ENCODE measurements around the gene NHLRC2.
A peak's percentile ranks its signal among the peaks of the same experiment; 100 is the strongest.

Gene NHLRC2

DNA sequence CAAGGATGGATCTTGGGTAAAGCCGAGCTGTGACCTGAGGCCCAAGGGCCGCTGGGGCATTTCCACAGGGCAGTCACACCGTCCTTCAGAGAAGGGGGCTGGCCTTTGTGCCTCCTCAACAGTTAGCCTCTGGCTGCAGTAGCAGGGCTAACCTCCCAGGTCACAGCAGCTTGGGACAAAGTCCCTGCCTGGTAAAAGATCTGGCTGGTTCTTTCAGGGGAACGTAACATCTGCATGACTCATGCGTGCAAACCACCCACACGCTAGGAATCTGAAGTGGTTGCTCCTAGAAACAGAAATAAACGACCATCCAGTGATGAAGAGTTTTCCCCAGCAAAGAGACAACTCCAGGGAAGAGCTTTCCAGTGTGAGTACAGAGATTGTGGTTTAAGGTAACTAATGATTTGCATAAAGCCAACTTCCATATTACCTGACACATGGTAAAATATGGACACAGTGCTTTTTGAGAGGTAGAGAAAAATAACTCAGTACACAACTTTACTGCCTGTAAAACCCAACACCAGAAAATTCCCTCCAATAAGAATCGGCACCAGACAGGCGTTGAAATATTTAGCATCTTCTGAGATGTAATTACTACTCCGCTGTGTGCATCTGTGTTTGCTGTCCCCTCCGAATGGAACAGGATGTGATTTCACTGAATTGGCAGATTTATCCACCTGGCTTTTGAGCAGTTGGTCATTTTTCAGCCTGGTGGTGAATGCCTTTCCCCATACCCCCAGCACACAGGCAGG is 104.3 kb downstream of the NHLRC2 start:
- DNase-seq (ENCODE audit: low spot score) = peak; percentile 90
- ChIA-PET CTCF (interaction anchor here (0.6 to 1.0 kb wide), 3 partner anchors 10 to 438 kb away, joined by 3 read pairs; no protein-coding TSS in a partner anchor), POLR2A (ENCODE audit: low non-redundant PET) (no interaction called here)
- TF ChIP-seq, protein P1, sequence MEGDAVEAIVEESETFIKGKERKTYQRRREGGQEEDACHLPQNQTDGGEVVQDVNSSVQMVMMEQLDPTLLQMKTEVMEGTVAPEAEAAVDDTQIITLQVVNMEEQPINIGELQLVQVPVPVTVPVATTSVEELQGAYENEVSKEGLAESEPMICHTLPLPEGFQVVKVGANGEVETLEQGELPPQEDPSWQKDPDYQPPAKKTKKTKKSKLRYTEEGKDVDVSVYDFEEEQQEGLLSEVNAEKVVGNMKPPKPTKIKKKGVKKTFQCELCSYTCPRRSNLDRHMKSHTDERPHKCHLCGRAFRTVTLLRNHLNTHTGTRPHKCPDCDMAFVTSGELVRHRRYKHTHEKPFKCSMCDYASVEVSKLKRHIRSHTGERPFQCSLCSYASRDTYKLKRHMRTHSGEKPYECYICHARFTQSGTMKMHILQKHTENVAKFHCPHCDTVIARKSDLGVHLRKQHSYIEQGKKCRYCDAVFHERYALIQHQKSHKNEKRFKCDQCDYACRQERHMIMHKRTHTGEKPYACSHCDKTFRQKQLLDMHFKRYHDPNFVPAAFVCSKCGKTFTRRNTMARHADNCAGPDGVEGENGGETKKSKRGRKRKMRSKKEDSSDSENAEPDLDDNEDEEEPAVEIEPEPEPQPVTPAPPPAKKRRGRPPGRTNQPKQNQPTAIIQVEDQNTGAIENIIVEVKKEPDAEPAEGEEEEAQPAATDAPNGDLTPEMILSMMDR (conservative IDR thresholded peaks at IDR 0.05; ENCODE audit: low read depth) = no peak
- peak overlapping the region; percentile 64 for H3K27ac ChIP-seq

DNA sequence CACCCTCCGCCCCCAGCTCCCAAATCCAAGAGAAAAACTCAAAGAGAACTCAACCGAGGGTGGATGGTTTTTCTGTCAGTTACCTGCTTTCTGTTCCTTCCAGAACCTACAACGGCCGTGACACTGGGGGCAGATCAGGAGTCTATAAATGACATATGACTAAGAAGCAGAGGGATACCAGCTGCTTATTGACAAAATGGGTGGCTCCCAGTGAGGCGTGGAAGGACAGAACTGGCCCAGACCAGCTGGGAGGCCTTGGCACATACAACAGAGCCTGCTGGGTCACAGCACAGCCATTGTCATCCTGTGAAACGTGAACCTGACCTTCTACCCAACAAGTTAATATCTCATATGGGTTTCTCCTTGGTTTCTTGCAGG is 104.9 kb downstream of the NHLRC2 start:
- POLR2A ChIA-PET (ENCODE audit: low non-redundant PET) = no interaction called here
- H3K27ac ChIP-seq = peak overlapping the region; percentile 41; the same call in 1 of the 2 replicates
- DNase-seq (ENCODE audit: low spot score) = no peak
- CTCF ChIA-PET = interaction anchor here (0.6 to 1.0 kb wide), 2 partner anchors 9 to 15 kb away, joined by 3 to 4 read pairs; no protein-coding TSS in a partner anchor
- TF ChIP-seq, protein P1 (conservative IDR thresholded peaks at IDR 0.05; ENCODE audit: low read depth) = no peak

DNA sequence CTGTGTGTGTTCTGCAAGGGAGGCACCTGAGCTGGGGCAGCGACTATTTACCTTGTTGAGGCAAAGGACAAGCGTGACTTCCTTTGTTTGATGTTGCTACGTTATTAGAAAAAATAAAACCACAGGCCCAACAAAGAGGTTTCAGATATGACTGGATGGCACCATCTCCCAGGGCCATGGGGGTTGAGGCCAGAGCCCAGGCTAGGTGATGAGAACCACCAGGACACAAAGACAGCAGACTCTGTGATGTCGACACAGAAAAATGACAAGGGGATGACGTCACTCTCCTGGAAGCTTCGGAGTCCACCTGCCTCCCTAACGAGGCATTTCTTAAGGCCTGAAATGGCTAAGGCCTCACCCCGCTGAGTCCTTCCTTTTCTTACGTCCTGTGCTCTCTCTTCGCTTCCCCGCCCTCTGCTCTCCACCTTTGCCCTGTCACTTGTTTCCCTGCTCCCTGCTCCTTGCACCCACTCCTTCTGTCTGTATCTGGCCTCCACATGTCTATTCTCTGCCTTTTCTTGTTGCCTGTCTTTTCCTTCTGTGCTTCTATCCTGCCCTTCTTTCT is 106.2 kb downstream of the NHLRC2 start:
- TF ChIP-seq, protein P1 (conservative IDR thresholded peaks at IDR 0.05; ENCODE audit: low read depth) = no peak
- ChIA-PET POLR2A (ENCODE audit: low non-redundant PET) (no interaction called here), CTCF (no interaction called here)
- no peak for DNase-seq (ENCODE audit: low spot score)
- H3K27ac ChIP-seq = no peak overlapping the region

DNA sequence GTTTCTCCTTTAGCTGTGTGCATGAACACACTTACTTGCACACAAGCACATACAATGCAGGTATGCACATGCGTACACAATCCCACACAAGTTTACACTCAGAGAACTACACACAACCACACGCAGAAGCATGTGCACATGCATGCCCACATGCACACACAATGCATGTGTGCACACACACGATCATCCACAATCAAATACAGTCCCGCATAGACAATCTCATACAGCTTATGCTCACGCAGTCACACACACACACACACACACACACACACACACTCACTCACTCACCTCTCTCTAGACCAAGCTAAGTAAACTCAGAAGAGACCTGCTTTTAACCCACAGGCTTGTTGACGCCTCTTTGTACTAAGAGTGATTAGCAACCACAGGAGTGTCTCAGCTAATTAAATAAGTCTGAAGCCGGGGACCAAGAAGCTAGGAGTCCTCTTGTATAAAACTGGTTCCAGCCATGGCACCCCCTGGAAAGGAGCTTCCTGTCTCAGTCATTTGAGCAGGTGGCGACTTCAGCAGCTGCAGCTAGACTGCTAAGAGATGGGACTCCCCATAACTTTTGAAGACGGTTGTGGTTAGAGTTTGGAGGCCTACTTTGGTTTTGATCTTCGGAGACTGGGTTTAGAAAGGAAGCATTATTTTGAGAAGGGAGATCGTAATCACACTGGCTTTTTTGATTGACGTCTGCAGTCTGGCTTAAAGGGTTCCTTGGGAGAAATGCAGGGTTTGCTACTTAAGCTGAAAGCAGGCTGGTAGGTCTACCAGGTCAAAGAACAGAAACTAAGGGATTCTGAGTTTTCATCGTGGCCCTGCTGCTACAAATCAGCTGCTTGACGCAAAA is 106.9 kb downstream of the NHLRC2 start:
- no peak overlapping the region for H3K27ac ChIP-seq
- no peak for DNase-seq (ENCODE audit: low spot score)
- TF ChIP-seq, protein P1 (conservative IDR thresholded peaks at IDR 0.05; ENCODE audit: low read depth) = no peak
- ChIA-PET CTCF (interaction anchor here (0.6 to 0.8 kb wide), 2 partner anchors 868 to 1821 kb away, joined by 3 read pairs; no protein-coding TSS in a partner anchor), POLR2A (ENCODE audit: low non-redundant PET) (no interaction called here)

DNA sequence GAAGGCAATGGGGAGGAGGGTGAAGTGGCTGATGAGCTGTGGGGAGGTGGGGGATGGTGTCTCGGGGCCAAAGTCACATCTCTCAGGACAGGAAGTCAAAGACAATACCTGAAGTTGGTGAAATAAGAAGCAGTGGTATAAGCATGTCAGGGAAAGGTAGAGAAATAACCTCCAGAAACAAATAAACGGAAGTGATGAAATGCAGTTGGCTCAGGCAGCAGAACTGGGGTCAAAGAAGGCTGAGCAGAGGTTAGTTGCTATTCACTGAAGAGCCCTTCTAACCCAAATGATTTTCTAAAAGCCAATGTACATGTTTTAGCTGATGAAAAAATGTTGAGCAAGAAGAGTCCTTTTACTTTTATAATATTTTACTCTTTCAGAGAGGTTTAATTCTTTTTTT is 110.6 kb downstream of the NHLRC2 start:
- POLR2A ChIA-PET (ENCODE audit: low non-redundant PET) = interaction anchor here (0.5 kb wide), 1 partner anchor 13 kb away, joined by 3 read pairs; no protein-coding TSS in a partner anchor
- H3K27ac ChIP-seq = no peak overlapping the region
- CTCF ChIA-PET = interaction anchor here (0.6 kb wide), 1 partner anchor 259 kb away, joined by 4 read pairs; no protein-coding TSS in a partner anchor
- TF ChIP-seq, protein P1 (conservative IDR thresholded peaks at IDR 0.05; ENCODE audit: low read depth) = no peak
- no peak for DNase-seq (ENCODE audit: low spot score)

DNA sequence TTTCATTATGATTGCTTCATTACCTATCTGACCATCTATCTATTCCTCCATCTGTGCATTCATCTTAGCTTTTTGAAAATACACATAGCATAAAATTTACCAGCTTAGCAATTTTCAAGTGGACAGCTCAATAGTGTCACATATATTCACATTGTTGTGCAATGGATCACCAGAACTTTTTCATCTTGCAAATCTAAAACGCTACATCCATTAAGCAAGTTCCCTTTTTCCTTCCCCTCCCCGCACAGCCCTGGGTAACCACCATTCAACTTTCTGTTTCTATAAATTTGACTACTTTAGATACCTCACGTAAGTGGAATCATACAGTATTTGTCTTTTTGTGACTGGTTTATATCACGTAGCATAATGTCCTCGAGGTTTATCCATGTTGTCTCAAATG is 111.2 kb downstream of the NHLRC2 start:
- no peak for DNase-seq (ENCODE audit: low spot score)
- ChIA-PET CTCF (no interaction called here), POLR2A (ENCODE audit: low non-redundant PET) (no interaction called here)
- no peak overlapping the region for H3K27ac ChIP-seq
- TF ChIP-seq, protein P1 (conservative IDR thresholded peaks at IDR 0.05; ENCODE audit: low read depth) = no peak

Measured in RWPE1 (cell line).